GM23248 (cell line): Measurements from ENCODE around the gene MYO5A. TPM values are rescaled to one million over a fixed set of nuclear protein-coding genes. Genes with fewer than 3 reads are reported as not detected.

Experiments
- DNase-seq: peaks from one replicate; pipeline ENCODE4 v3.0.0-alpha.2; 2015
- H2AFZ ChIP-seq: fragments of 200-600 bp; sonication (generic); 2 replicates; pipeline ENCODE4 v1.6.1; 2016; ENCODE audit warnings: antibody characterized with exemption
- H3F3A ChIP-seq: fragments of 200-600 bp; sonication (generic); 2 replicates; pipeline ENCODE4 v1.6.1; 2016; ENCODE audit warnings: mild to moderate bottlenecking, antibody characterized with exemption, mixed run types; ENCODE audit not compliant: insufficient read depth
- H3K27ac ChIP-seq: fragments of 200-600 bp; sonication (generic); 2 replicates; pipeline ENCODE4 v1.5.1; 2016; ENCODE audit warnings: mild to moderate bottlenecking
- H3K27me3 ChIP-seq: fragments of 200-600 bp; sonication (generic); replicated peaks from 2 replicates; pipeline ENCODE4 v1.6.1; 2016; ENCODE audit warnings: mild to moderate bottlenecking; ENCODE audit not compliant: insufficient read depth
- H3K36me3 ChIP-seq: fragments of 200-600 bp; sonication (generic); 2 replicates; pipeline ENCODE4 v1.6.1; 2016; ENCODE audit warnings: low read depth, mild to moderate bottlenecking
- H3K4me1 ChIP-seq: fragments of 200-600 bp; sonication (generic); 2 replicates; pipeline ENCODE4 v1.6.1; 2016; ENCODE audit warnings: mild to moderate bottlenecking; ENCODE audit not compliant: insufficient read depth
- H3K4me2 ChIP-seq: fragments of 200-600 bp; sonication (generic); one replicate; pipeline ENCODE4 v1.6.1; 2016; ENCODE audit warnings: mild to moderate bottlenecking; ENCODE audit not compliant: unreplicated experiment
- H3K4me3 ChIP-seq: fragments of 200-600 bp; sonication (generic); 2 replicates; pipeline ENCODE4 v1.5.1; 2016; ENCODE audit warnings: mild to moderate bottlenecking
- H3K79me2 ChIP-seq: fragments of 200-600 bp; sonication (generic); 2 replicates; pipeline ENCODE4 v1.6.1; 2016; ENCODE audit warnings: mild to moderate bottlenecking; ENCODE audit not compliant: insufficient read depth
- H3K9ac ChIP-seq: fragments of 200-600 bp; sonication (generic); 2 replicates; pipeline ENCODE4 v1.6.1; 2016; ENCODE audit warnings: mild to moderate bottlenecking
- H3K9me2 ChIP-seq: fragments of 200-600 bp; sonication (generic); 2 replicates; pipeline ENCODE4 v1.6.1; 2016; ENCODE audit warnings: mixed run types, mild to moderate bottlenecking, moderate library complexity; ENCODE audit not compliant: insufficient read depth
- H3K9me3 ChIP-seq: fragments of 200-600 bp; sonication (generic); one replicate; pipeline ENCODE4 v1.6.1; 2017; ENCODE audit warnings: low read depth
- H4K20me1 ChIP-seq: fragments of 200-600 bp; sonication (generic); 2 replicates; pipeline ENCODE4 v1.6.0; 2016; ENCODE audit not compliant: insufficient read depth
- EZH2 ChIP-seq: fragments of 200-600 bp; sonication (generic); IDR thresholded peaks from 2 replicates; pipeline ENCODE4 v1.6.1; 2018; ENCODE audit warnings: antibody characterized with exemption, mild to moderate bottlenecking; ENCODE audit not compliant: insufficient read depth, poor library complexity, severe bottlenecking
- EZH2phosphoT487 ChIP-seq: fragments of 200-600 bp; sonication (generic); IDR thresholded peaks from 2 replicates; pipeline ENCODE4 v1.6.1; 2018; ENCODE audit warnings: antibody characterized with exemption, moderate library complexity, mild to moderate bottlenecking, low read depth; ENCODE audit not compliant: insufficient read depth
- WGBS, 2 experiments: methylation state at CpG; one replicate each; pipeline ENCODE4 v1.1.6; 2015 to 2017; ENCODE audit warnings: low lambda C conversion rate in 2 of 2, low coverage in 1 of 2; ENCODE audit errors: missing lambda C conversion rate in 2 of 2; 5-methylcytosine and 5-hydroxymethylcytosine counted together
- in situ Hi-C: fragments of 300-500 bp; cut with MboI; formaldehyde crosslinking; loops from 2 replicates; pipeline ENCODE4 v1.15.0; 2020
- polyA plus RNA-seq: library from polyadenylated mRNA; unstranded; fragments of >200 nt; fragmentation: Nextera tagmentation; extraction: Ambion mirVana; gene quantifications from 2 replicates; pipeline ENCODE4 v1.2.1, GENCODE V29; 2016
- total RNA-seq: library from RNA; depleted of rRNA; stranded (reverse); fragments of >200 nt; shearing (Covaris generic); gene quantifications from 2 replicates; pipeline ENCODE4 v1.2.3, GENCODE V29; 2014

The MYO5A gene
- total and polyA plus RNA-seq, 2 experiments from 2014 or later, result 12.1 to 33.3 TPM

DNA sequence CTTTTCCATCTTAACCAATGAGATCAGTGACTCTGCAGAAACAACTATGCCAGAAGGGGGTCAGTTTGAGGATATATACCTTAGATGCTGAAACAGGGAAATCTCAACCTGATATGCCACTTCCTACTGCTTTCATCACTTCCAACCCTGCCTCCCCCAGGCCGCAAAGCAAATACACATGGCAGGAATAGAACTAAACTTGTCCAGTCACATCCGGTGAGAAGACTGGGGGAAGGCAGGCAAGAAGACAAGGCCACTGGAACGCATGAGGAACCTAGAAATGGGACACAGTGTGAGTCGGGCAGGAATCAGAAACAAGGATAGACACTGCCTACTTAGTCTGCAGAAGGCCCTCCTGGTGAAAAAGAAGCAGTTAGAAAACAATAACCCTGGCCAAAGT is 90.6 kb downstream of the MYO5A start:
- in situ Hi-C loops, result no loop called here
- DNase-seq, result no peak
- Histone ChIP-seq H2AFZ (no peak overlapping the region), H3K27me3 (no peaks in the 10 kb centered on the region), H3K36me3 (no peaks in the 10 kb centered on the region), H3K4me1 (peaks cover 18% of the 10 kb centered on the region), H3K9me3 (no peaks in the 10 kb centered on the region), H3K27ac (no peak overlapping the region), H4K20me1 (no peaks in the 10 kb centered on the region; the same call in 1 of the 2 replicates), H3K9me2 (no peaks in the 10 kb centered on the region), H3F3A (peaks cover 16% of the 10 kb centered on the region; the same call in 1 of the 2 replicates), H3K79me2 (peaks cover 57% of the 10 kb centered on the region), H3K4me3 (no peak overlapping the region), H3K9ac (no peak overlapping the region), H3K4me2 (no peak overlapping the region)
- no peak for TF ChIP-seq EZH2
- TF ChIP-seq EZH2phosphoT487, result no peak
- 92 to 94% methylated on average over 4 of the region's 4 CpGs for WGBS, 2 experiments

DNA sequence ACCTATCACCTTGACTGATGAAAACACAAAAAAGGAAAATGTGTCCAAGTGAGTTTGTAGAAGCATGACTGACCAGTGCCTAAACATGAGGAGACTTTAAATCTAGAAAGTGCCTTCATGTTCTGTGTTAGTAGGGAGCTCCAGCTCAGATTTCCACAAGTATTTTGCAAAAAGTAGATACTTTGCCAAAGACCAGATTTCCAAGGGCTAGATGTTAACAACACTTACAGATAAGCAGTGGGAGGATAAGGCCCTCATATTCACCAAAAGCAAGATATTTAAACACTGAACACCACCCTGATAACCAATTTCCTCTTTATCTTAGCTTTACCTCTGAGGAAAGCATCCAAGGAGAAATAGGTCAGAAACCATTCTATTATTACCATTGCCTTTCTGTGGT is 91.0 kb downstream of the MYO5A start:
- DNase-seq, result no peak
- Histone ChIP-seq H2AFZ (no peak overlapping the region), H3K4me2 (no peak overlapping the region), H3K36me3 (no peaks in the 10 kb centered on the region), H3K27me3 (no peaks in the 10 kb centered on the region), H3K79me2 (peaks cover 53% of the 10 kb centered on the region), H3F3A (peaks cover 16% of the 10 kb centered on the region; the same call in 1 of the 2 replicates), H3K9me3 (no peaks in the 10 kb centered on the region), H4K20me1 (no peaks in the 10 kb centered on the region; the same call in 1 of the 2 replicates), H3K27ac (no peak overlapping the region), H3K4me1 (peaks cover 18% of the 10 kb centered on the region), H3K9ac (no peak overlapping the region), H3K9me2 (no peaks in the 10 kb centered on the region), H3K4me3 (no peak overlapping the region)
- no peak for TF ChIP-seq EZH2phosphoT487
- TF ChIP-seq EZH2, result no peak
- in situ Hi-C loops, result no loop called here

DNA sequence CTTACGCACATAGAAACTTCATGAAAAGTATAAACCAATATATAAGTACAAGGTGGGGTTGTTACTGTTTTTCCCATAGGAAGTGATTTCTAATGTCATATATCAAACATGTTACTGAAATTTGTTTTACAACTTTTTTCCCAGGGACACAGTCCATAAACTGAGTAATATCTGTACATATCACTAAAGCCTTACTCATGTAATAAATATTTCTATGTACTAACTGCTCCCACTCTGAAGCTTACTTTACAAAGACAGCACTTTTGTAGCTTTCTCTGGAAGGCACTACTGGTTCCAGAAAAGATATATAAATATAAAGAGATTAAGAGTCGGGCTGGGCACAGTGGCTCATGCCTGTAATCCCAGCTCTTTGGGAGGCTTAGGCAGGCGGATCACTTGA is 91.7 kb downstream of the MYO5A start:
- Histone ChIP-seq H2AFZ (no peak overlapping the region), H3K4me1 (peaks cover 14% of the 10 kb centered on the region), H3K27ac (no peak overlapping the region), H3K79me2 (peaks cover 46% of the 10 kb centered on the region), H3K4me3 (no peak overlapping the region), H3K9ac (no peak overlapping the region), H3K27me3 (no peaks in the 10 kb centered on the region), H3K9me3 (no peaks in the 10 kb centered on the region), H4K20me1 (no peaks in the 10 kb centered on the region; the same call in 1 of the 2 replicates), H3K36me3 (no peaks in the 10 kb centered on the region), H3K9me2 (no peaks in the 10 kb centered on the region), H3F3A (peaks cover 15% of the 10 kb centered on the region; the same call in 1 of the 2 replicates), H3K4me2 (no peak overlapping the region)
- TF ChIP-seq EZH2, result no peak
- TF ChIP-seq EZH2phosphoT487, result no peak
- 85 to 93% methylated on average over 3 of the region's 3 CpGs for WGBS, 2 experiments
- in situ Hi-C loops, result no loop called here
- DNase-seq, result peak; percentile 10

DNA sequence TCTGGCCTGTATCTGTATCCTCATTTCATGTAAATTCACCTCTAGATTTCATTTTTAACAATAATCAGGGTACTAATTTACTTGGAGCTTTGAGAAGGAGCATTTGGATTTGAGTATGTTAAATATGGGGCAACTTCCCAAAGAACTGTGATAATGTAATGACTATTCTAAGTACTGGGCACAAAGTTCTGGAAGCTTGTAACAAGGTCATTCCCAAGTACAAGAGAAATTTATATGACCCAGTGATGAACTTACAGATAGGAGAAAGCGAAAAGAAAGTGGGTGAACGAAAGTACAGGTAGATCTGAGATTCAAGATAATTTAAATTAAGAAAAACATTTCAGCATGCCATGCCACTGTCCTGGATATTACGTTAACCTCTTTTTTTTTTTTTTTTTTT is 93.8 kb downstream of the MYO5A start:
- H3K4me1 ChIP-seq, result no peaks in the 10 kb centered on the region; the same call in 1 of the 2 replicates
- no peak overlapping the region for H3K4me2 ChIP-seq
- no peak for DNase-seq
- no peaks in the 10 kb centered on the region for H3K36me3 ChIP-seq
- peaks cover 46% of the 10 kb centered on the region for H3K79me2 ChIP-seq
- no peak overlapping the region for H3K9ac ChIP-seq
- H3K4me3 ChIP-seq, result no peak overlapping the region
- H4K20me1 ChIP-seq, result no peaks in the 10 kb centered on the region; the same call in 1 of the 2 replicates
- H3K9me3 ChIP-seq, result no peaks in the 10 kb centered on the region
- no peaks in the 10 kb centered on the region for H3F3A ChIP-seq
- 98 to 99% methylated on average over 3 of the region's 3 CpGs for WGBS, 2 experiments
- no peak overlapping the region for H3K27ac ChIP-seq
- H3K9me2 ChIP-seq, result no peaks in the 10 kb centered on the region
- in situ Hi-C loops, result no loop called here
- TF ChIP-seq EZH2phosphoT487, result no peak
- no peak for TF ChIP-seq EZH2
- H2AFZ ChIP-seq, result no peak overlapping the region
- no peaks in the 10 kb centered on the region for H3K27me3 ChIP-seq

DNA sequence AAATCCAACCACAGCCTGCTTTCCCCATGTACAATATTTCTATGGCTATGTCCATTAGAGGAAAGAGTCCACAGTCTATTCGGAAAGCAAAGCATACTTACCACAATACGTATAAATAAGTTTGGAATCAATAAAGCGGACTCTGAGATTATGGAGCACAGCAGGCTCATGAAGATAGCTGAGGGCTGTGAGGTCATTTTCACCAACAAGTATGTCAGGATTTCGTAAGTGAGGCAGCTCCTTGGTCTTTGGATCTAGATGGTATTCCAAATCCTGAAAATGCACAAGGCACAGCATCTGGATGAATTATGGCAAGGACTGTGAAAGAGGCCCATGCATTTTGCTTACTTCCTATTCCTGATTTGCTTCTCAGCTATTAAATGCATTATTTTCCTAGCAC is 100.4 kb downstream of the MYO5A start:
- Histone ChIP-seq H3K9me2 (no peaks in the 10 kb centered on the region), H3K36me3 (no peaks in the 10 kb centered on the region; the same call in 1 of the 2 replicates), H3K27ac (no peak overlapping the region), H3K79me2 (no peaks in the 10 kb centered on the region), H4K20me1 (no peaks in the 10 kb centered on the region), H3K9ac (no peak overlapping the region), H3F3A (no peaks in the 10 kb centered on the region), H2AFZ (no peak overlapping the region), H3K4me3 (no peak overlapping the region), H3K9me3 (no peaks in the 10 kb centered on the region), H3K27me3 (no peaks in the 10 kb centered on the region), H3K4me1 (peaks cover 9% of the 10 kb centered on the region), H3K4me2 (no peak overlapping the region)
- WGBS, 2 experiments, result 98 to 99% methylated on average over 4 of the region's 4 CpGs
- no peak for DNase-seq
- TF ChIP-seq EZH2 (no peak), EZH2phosphoT487 (no peak)
- in situ Hi-C loops, result no loop called here
